Nephron progenitor cell (in vitro differentiated cells): Measurements from ENCODE around the gene SMC6.

Source experiments
- DNase-seq: peaks from one replicate; pipeline ENCODE4 v3.0.0; 2021
- H3K27ac Mint-ChIP-seq: 2 replicates; pipeline ENCODE4 v1.8.0; 2021; ENCODE audit warnings: mild to moderate bottlenecking, moderate library complexity, mixed read lengths
- H3K27me3 Mint-ChIP-seq: 2 replicates; pipeline ENCODE4 v1.8.0; 2021; ENCODE audit warnings: mild to moderate bottlenecking, low read depth, mixed read lengths; ENCODE audit not compliant: poor library complexity
- H3K36me3 Mint-ChIP-seq: 2 replicates; pipeline ENCODE4 v1.8.0; 2021; ENCODE audit warnings: low read depth, mixed read lengths
- H3K4me1 Mint-ChIP-seq: 2 replicates; pipeline ENCODE4 v1.8.0; 2021; ENCODE audit warnings: mixed read lengths
- H3K4me3 Mint-ChIP-seq: 2 replicates; pipeline ENCODE4 v1.8.0; 2021; ENCODE audit warnings: mild to moderate bottlenecking, moderate library complexity, mixed read lengths
- H3K9me3 Mint-ChIP-seq: 2 replicates; pipeline ENCODE4 v1.8.0; 2021; ENCODE audit warnings: mild to moderate bottlenecking, moderate library complexity, mixed read lengths
- CTCF ChIP-seq: fragments of 200-600 bp; sonication (generic); IDR thresholded peaks from 2 replicates; pipeline ENCODE4 v1.5.0; 2021; ENCODE audit warnings: antibody characterized with exemption

Gene SMC6

GRCh38 chr2:17644997-17645720 lies 108.5 kb downstream of the SMC6 start:
- Mint-ChIP-seq H3K4me1 (peaks cover 39% of the 10 kb centered on the region), H3K9me3 (no peaks in the 10 kb centered on the region), H3K27me3 (no peaks in the 10 kb centered on the region), H3K27ac (peak overlapping the region; percentile 2), H3K4me3 (no peak overlapping the region), H3K36me3 (peaks cover 20% of the 10 kb centered on the region)
- DNase-seq = no peak
- no peak for TF ChIP-seq CTCF

DNA sequence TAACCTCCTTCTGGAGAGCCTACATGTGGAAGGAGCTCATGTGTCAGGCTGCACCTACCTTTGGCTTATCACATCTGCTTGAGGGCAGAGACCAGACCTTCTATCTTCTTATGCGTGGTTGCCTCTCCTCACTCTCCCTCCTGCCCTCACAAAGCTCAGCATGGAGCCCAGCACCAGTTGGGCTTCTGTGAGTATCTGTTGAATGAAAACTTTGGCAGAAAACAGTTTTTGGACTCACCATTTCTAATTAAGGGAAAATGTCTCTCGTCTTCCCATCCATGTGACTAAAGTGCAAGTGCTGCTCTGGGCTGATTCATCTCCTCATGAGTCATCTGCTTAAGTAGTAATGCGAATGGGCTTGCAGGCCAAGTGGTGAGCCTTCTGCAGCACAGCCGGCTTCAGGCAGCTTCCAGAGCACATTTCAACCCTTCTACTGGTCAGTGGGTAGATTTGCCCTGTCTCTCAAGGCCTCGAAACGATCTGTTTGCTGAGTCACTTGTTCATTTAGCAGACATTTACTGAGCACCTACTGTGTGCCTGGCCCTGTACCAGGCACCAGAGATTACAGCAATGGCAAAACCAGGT lies 110.5 kb downstream of the SMC6 start:
- Mint-ChIP-seq H3K27ac (no peak overlapping the region), H3K4me3 (no peak overlapping the region), H3K27me3 (no peaks in the 10 kb centered on the region), H3K4me1 (peaks cover 39% of the 10 kb centered on the region), H3K36me3 (peaks cover 17% of the 10 kb centered on the region), H3K9me3 (no peaks in the 10 kb centered on the region)
- TF ChIP-seq CTCF = no peak
- DNase-seq = no peak

DNA sequence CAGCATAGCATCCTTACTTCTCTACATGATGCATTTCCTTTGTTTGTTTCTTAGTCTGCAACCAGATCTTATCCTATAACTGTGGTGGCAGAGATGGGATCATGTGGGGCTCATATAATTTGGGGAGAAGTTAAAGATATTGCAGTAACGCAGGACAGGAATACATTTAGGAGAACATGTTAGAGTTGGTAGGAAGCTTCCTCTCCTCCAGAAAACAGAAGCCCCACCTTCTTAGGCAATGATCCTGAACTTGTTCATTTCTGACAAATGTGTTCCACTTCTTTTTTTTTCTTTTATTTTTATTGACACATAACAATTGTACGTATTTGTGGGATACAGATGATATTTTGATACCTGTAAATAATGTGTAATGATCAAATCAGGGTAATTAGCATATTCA lies 113.2 kb downstream of the SMC6 start:
- Mint-ChIP-seq H3K4me3 (no peak overlapping the region), H3K4me1 (peaks cover 42% of the 10 kb centered on the region)
- TF ChIP-seq CTCF = no peak

GRCh38 chr2:17638196-17638743 lies 115.3 kb downstream of the SMC6 start:
- peaks cover 28% of the 10 kb centered on the region for H3K4me1 Mint-ChIP-seq
- no peak for TF ChIP-seq CTCF

More for the DNA sequence above, 113.2 kb downstream of the SMC6 start:
- H3K36me3 Mint-ChIP-seq = peaks cover 17% of the 10 kb centered on the region
- no peak for DNase-seq
- H3K9me3 Mint-ChIP-seq = no peaks in the 10 kb centered on the region
- peaks cover 2% of the 10 kb centered on the region for H3K27me3 Mint-ChIP-seq
- no peak overlapping the region for H3K27ac Mint-ChIP-seq

DNA sequence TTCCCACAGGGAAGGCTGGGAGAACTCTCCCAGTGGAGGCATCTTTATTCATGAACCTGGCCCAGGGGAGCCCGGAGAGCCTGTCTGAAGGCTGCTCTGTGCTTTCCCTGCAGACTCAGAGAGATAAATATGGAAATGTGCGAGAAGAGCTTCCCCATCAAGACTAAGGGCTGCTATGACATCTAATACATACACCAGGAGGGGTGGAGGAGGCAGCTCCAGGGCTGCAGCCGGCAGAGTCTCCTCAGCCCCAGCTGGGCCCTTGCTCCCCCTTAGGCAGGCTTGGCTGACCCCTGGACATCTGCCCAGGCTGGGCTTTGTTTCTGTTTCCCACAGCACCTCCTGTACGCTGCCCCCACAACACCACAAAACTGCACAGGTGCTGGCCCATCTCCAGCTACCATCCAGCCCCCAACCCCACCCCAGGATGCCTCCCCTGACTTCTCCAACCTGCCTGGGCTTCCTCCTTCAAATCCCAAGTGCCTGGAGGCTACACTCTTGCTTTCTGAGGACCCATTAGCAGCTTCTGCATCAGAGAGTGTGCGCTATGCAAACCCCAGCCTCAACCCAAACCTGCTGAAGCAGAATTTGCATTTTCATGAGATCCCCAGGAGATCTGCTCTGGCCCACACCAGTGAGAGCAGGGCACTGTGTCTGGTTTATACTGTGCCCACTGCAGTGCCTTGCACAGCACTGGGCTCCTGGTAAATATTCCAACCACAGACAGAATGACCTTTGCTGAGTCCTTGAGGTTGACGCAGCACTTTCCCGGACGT lies 116.3 kb downstream of the SMC6 start:
- H3K27me3 Mint-ChIP-seq = peaks cover 5% of the 10 kb centered on the region
- TF ChIP-seq CTCF = no peak
- no peaks in the 10 kb centered on the region for H3K9me3 Mint-ChIP-seq
- no peak overlapping the region for H3K27ac Mint-ChIP-seq
- H3K4me1 Mint-ChIP-seq = peaks cover 19% of the 10 kb centered on the region
- no peak overlapping the region for H3K4me3 Mint-ChIP-seq
- no peak for DNase-seq
- H3K36me3 Mint-ChIP-seq = peaks cover 6% of the 10 kb centered on the region

More at GRCh38 chr2:17638196-17638743, 115.3 kb downstream of the SMC6 start:
- no peak for DNase-seq
- Mint-ChIP-seq H3K4me3 (no peak overlapping the region), H3K27me3 (peaks cover 2% of the 10 kb centered on the region), H3K36me3 (peaks cover 16% of the 10 kb centered on the region), H3K9me3 (no peaks in the 10 kb centered on the region), H3K27ac (no peak overlapping the region)
